Endothelial cell of umbilical vein (primary cell): ENCODE data around the gene CTNND2. TPM values are rescaled to one million over a fixed set of nuclear protein-coding genes. Genes with fewer than 3 reads are reported as not detected.

Experiments
- BruUV-seq: library from RNA; stranded (reverse); fragments of 400-500 nt; replicated peaks from 2 replicates; lab custom pipeline; 2021; lab: Mats Ljungman, UMichigan
- CTCF ChIA-PET: fragments of 300-600, 350-600 bp; sonication (Branson Sonifier 250); formaldehyde crosslinking; loops from one replicate; lab custom pipeline; 2021; ENCODE audit warnings: antibody characterized with exemption, inconsistent platforms; lab: Charles Lee
- POLR2A ChIA-PET: fragments of 300-600, 350-600 bp; sonication (Branson Sonifier 250); formaldehyde crosslinking; loops from one replicate; lab custom pipeline; 2021; ENCODE audit warnings: antibody characterized with exemption, inconsistent platforms; lab: Charles Lee
- DNase-seq: peaks from one replicate; pipeline ENCODE4 v3.0.0-alpha.2; 2011; ENCODE audit warnings: low read depth, low spot score
- FAIRE-seq: peaks from 2 replicates; lab custom pipeline; 2011; peaks lifted over from hg19 to GRCh38; lab: Jason Lieb, UNC
- H2AFZ ChIP-seq: 2 replicates; pipeline ENCODE4 v1.6.0; 2012; ENCODE audit warnings: low read depth, low read length, control low read depth, inconsistent platforms
- H3K27ac ChIP-seq: 2 replicates; pipeline ENCODE4 v1.5.1; 2011; ENCODE audit warnings: low read depth, mild to moderate bottlenecking, control low read depth, low read length, moderate library complexity; ENCODE audit not compliant: insufficient read depth
- H3K27me3 ChIP-seq, 2 experiments: 2 replicates each; pipeline versions ENCODE4 v1.6.0 to v1.6.1; 2011; ENCODE audit warnings: low read length in 2 of 2, mixed read lengths in 1 of 2; ENCODE audit not compliant: control insufficient read depth in 2 of 2, insufficient read depth in 2 of 2
- H3K36me3 ChIP-seq, 2 experiments: 2 replicates in 1 of 2; 3 replicates in 1 of 2; pipeline ENCODE4 v1.5.1; 2011; ENCODE audit warnings: low read length in 2 of 2, mild to moderate bottlenecking in 1 of 2, moderate library complexity in 1 of 2; ENCODE audit not compliant: control insufficient read depth in 2 of 2, insufficient read depth in 2 of 2; ENCODE audit errors: extremely low read depth in 1 of 2
- H3K4me1 ChIP-seq: 3 replicates; pipeline ENCODE4 v1.5.1; 2011; ENCODE audit warnings: mild to moderate bottlenecking, low read length; ENCODE audit not compliant: control insufficient read depth, insufficient read depth; ENCODE audit errors: extremely low read depth
- H3K4me2 ChIP-seq: 2 replicates; pipeline ENCODE4 v1.6.1; 2011; ENCODE audit warnings: low read length, control low read depth, mixed read lengths; ENCODE audit not compliant: insufficient read depth
- H3K4me3 ChIP-seq, 3 experiments: fragments of 200-600 bp in 1 of 3; sonication (generic), shearing (Covaris generic) in 1 of 3; replicated peaks in 1 of 3; 2 replicates each; pipeline ENCODE4 v1.5.1; 2011 to 2016; ENCODE audit warnings: control low read depth in 3 of 3, low read length in 3 of 3, mild to moderate bottlenecking in 2 of 3, inconsistent platforms in 1 of 3, low read depth in 1 of 3, moderate library complexity in 1 of 3; ENCODE audit not compliant: insufficient read depth in 1 of 3
- H3K79me2 ChIP-seq: 2 replicates; pipeline ENCODE4 v1.6.0; 2012; ENCODE audit warnings: low read length, inconsistent platforms; ENCODE audit not compliant: control insufficient read depth, insufficient read depth
- H3K9ac ChIP-seq: replicated peaks from 2 replicates; pipeline ENCODE3; 2011; ENCODE audit warnings: low read length, control low read depth; ENCODE audit not compliant: insufficient read depth; ENCODE audit errors: extremely low read depth
- H3K9me1 ChIP-seq: replicated peaks from 3 replicates; pipeline ENCODE4 v1.6.0; 2011; ENCODE audit warnings: mild to moderate bottlenecking, low read length; ENCODE audit not compliant: control insufficient read depth, insufficient read depth; ENCODE audit errors: extremely low read depth
- H3K9me3 ChIP-seq: replicated peaks from 2 replicates; pipeline ENCODE4 v1.5.1; 2012; ENCODE audit warnings: low read length, inconsistent platforms; ENCODE audit not compliant: control insufficient read depth, insufficient read depth
- H4K20me1 ChIP-seq: replicated peaks from 2 replicates; pipeline ENCODE3; 2011; ENCODE audit warnings: mild to moderate bottlenecking, low read length; ENCODE audit not compliant: control insufficient read depth, insufficient read depth; ENCODE audit errors: extremely low read depth
- CTCF ChIP-seq, 2 donors: IDR thresholded peaks; 1 replicate in 1 of 2; 2 replicates in 1 of 2; pipeline ENCODE4 v1.5.1; 2011; ENCODE audit warnings: low read length in 2 of 2, mild to moderate bottlenecking in 2 of 2, moderate library complexity in 2 of 2, control low read depth in 1 of 2, inconsistent platforms in 1 of 2, low read depth in 1 of 2; ENCODE audit not compliant: insufficient read depth in 1 of 2; ENCODE audit errors: extremely low read depth in 1 of 2
- EZH2 ChIP-seq: IDR thresholded peaks from 2 replicates; pipeline ENCODE4 v1.6.1; 2012; ENCODE audit warnings: borderline replicate concordance, low read depth, mild to moderate bottlenecking, moderate library complexity, low read length, inconsistent platforms; ENCODE audit not compliant: severe bottlenecking
- FOS ChIP-seq: IDR thresholded peaks from 2 replicates; pipeline ENCODE4 v1.6.1; 2011; ENCODE audit warnings: mild to moderate bottlenecking, low read length, moderate library complexity, borderline replicate concordance; ENCODE audit not compliant: insufficient read depth
- GATA2 ChIP-seq: IDR thresholded peaks from 2 replicates; pipeline ENCODE4 v1.7.0; 2011; ENCODE audit warnings: low read depth, mild to moderate bottlenecking, moderate library complexity, mixed read lengths, low read length; ENCODE audit not compliant: insufficient read length, insufficient read depth
- JUN ChIP-seq: IDR thresholded peaks from 2 replicates; pipeline ENCODE4 v1.6.1; 2011; ENCODE audit warnings: borderline replicate concordance, low read depth; ENCODE audit not compliant: insufficient read length, insufficient read depth
- MYC ChIP-seq: IDR thresholded peaks from one replicate; pipeline ENCODE4 v1.6.1; 2011; ENCODE audit warnings: mild to moderate bottlenecking, low read depth, low read length
- POLR2A ChIP-seq: IDR thresholded peaks from 2 replicates; pipeline ENCODE4 v1.6.1; 2012; ENCODE audit warnings: low read depth, mild to moderate bottlenecking, control low read depth, low read length
- POLR2AphosphoS5 ChIP-seq: IDR thresholded peaks from 2 replicates; pipeline ENCODE4 v1.6.1; 2012; ENCODE audit warnings: low read depth, mild to moderate bottlenecking, control low read depth, low read length, moderate library complexity; ENCODE audit not compliant: insufficient read depth
- dilution Hi-C: fragments of 300-500 bp; cut with MboI; formaldehyde crosslinking; loops from one replicate; pipeline ENCODE4 v1.15.0; 2019; ENCODE audit warnings: low sequenced_read_pairs; ENCODE audit not compliant: extremely low pct_ligation_motif_present
- intact Hi-C: fragments of 100-400 bp; cut with micrococcal nuclease; formaldehyde crosslinking; loops from one replicate; pipeline ENCODE4 v1.10.0; 2022
- polyA plus RNA-seq, 4 experiments: library from polyadenylated mRNA; depleted of rRNA in 3 of 4; stranded (reverse) in 3 of 4; unstranded in 1 of 4; fragments of >200 nt; gene quantifications; 2 replicates each; pipeline versions ENCODE4 v1.2.1 to v1.2.3, GENCODE V29; 2011 to 2012; ENCODE audit warnings: missing spikeins in 1 of 4
- total RNA-seq: library from RNA; stranded (reverse); gene quantifications from 2 replicates; pipeline ENCODE4 v1.2.3, GENCODE V29; 2021
- TF ChIP-seq, protein P1 (sequence below): IDR thresholded peaks from 2 replicates; pipeline ENCODE4 v1.6.1; 2011; ENCODE audit not compliant: insufficient read depth, insufficient read length

Gene CTNND2
- total and polyA plus RNA-seq, 2 donors (not counting 3 experiments of a cell fraction or from before 2014, with no cell fraction given) = not detected

GRCh38 chr5:11300736-11301135 is 603.5 kb downstream of the CTNND2 start:
- FAIRE-seq = no peak
- H3K27ac ChIP-seq = no peak overlapping the region
- H3K9me3 ChIP-seq = no peaks in the 10 kb centered on the region
- intact Hi-C loops (no loop called here), dilution Hi-C loops (no loop called here)
- TF ChIP-seq GATA2 (no peak), MYC (no peak), EZH2 (no peak), FOS (no peak), POLR2AphosphoS5 (no peak), CTCF (IDR thresholded peaks at IDR 0.05; ENCODE audit: extremely low read depth in 1 of 2, insufficient read depth in 1 of 2, low read depth in 1 of 2, low read length in 2 of 2) (no peak), JUN (no peak), POLR2A (no peak)
- TF ChIP-seq, protein P1, sequence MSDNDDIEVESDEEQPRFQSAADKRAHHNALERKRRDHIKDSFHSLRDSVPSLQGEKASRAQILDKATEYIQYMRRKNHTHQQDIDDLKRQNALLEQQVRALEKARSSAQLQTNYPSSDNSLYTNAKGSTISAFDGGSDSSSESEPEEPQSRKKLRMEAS = no peak
- no peak overlapping the region for H2AFZ ChIP-seq
- H3K9me1 ChIP-seq = no peaks in the 10 kb centered on the region
- DNase-seq = no peak
- BruUV-seq = no TSS peak
- H3K27me3 ChIP-seq = no peaks in the 10 kb centered on the region
- no peaks in the 10 kb centered on the region for H3K36me3 ChIP-seq
- H3K4me1 ChIP-seq = no peaks in the 10 kb centered on the region
- no peak overlapping the region for H3K4me3 ChIP-seq
- H3K79me2 ChIP-seq = no peaks in the 10 kb centered on the region
- no peak overlapping the region for H3K4me2 ChIP-seq
- H3K9ac ChIP-seq = no peak overlapping the region
- no peaks in the 10 kb centered on the region for H4K20me1 ChIP-seq
- CTCF ChIA-PET = no interaction called here
- POLR2A ChIA-PET = no interaction called here
